GM23338 (cell line): Measurements from ENCODE around the gene ROBO3. TPM values are rescaled to one million over a fixed set of nuclear protein-coding genes. Genes with fewer than 3 reads are reported as not detected.

Experiments used
- ATAC-seq: fragments of 200-7000 bp; cut with Tn5 transposase; 3 replicates; pipeline ENCODE4 v1.9.1; 2020
- DNase-seq: peaks from one replicate; pipeline ENCODE4 v3.0.0-alpha.2; 2015; ENCODE audit warnings: low spot score
- H2AFZ ChIP-seq: fragments of 200-600 bp; sonication (generic); 2 replicates; pipeline ENCODE4 v1.8.0; 2016; ENCODE audit warnings: antibody characterized with exemption, mild to moderate bottlenecking, moderate library complexity
- H3F3A ChIP-seq: fragments of 200-600 bp; sonication (generic); replicated peaks from 2 replicates; pipeline ENCODE4 v1.8.0; 2017; ENCODE audit warnings: antibody characterized with exemption, mixed run types, low read depth
- H3K27ac ChIP-seq: fragments of 200-600 bp; sonication (generic); 2 replicates; pipeline ENCODE4 v1.6.1; 2016; ENCODE audit warnings: low read depth
- H3K27me3 ChIP-seq: fragments of 200-600 bp; sonication (generic); 2 replicates; pipeline ENCODE4 v1.8.0; 2016; ENCODE audit warnings: mild to moderate bottlenecking, mixed run types, moderate library complexity; ENCODE audit not compliant: insufficient read depth
- H3K36me3 ChIP-seq: fragments of 200-600 bp; sonication (generic); 2 replicates; pipeline ENCODE4 v1.8.0; 2016; ENCODE audit warnings: mild to moderate bottlenecking; ENCODE audit not compliant: insufficient read depth
- H3K4me1 ChIP-seq: fragments of 200-600 bp; sonication (generic); 2 replicates; pipeline ENCODE4 v1.8.0; 2016; ENCODE audit warnings: mild to moderate bottlenecking, moderate library complexity; ENCODE audit not compliant: insufficient read depth
- H3K4me2 ChIP-seq: fragments of 200-600 bp; sonication (generic); 2 replicates; pipeline ENCODE4 v1.7.1; 2017; ENCODE audit warnings: mixed run types
- H3K4me3 ChIP-seq: fragments of 200-600 bp; sonication (generic); 2 replicates; pipeline ENCODE4 v1.6.1; 2016; ENCODE audit warnings: mixed run types
- H3K79me2 ChIP-seq: fragments of 200-600 bp; sonication (generic); replicated peaks from 2 replicates; pipeline ENCODE4 v1.8.0; 2017; ENCODE audit warnings: mild to moderate bottlenecking; ENCODE audit not compliant: insufficient read depth
- H3K9me2 ChIP-seq: fragments of 200-600 bp; sonication (generic); 2 replicates; pipeline ENCODE4 v1.8.0; 2017; ENCODE audit not compliant: insufficient read depth
- H4K20me1 ChIP-seq: fragments of 200-600 bp; sonication (generic); replicated peaks from 2 replicates; pipeline ENCODE4 v1.8.0; 2017; ENCODE audit warnings: mild to moderate bottlenecking; ENCODE audit not compliant: insufficient read depth
- H3K27ac Mint-ChIP-seq: 2 replicates; pipeline ENCODE4 v1.8.0; 2020; ENCODE audit warnings: inconsistent platforms, mild to moderate bottlenecking, moderate library complexity, mixed read lengths
- H3K27me3 Mint-ChIP-seq: 3 replicates; pipeline ENCODE4 v1.8.0; 2022; ENCODE audit warnings: low read depth, mild to moderate bottlenecking, moderate library complexity, mixed read lengths, inconsistent platforms; ENCODE audit not compliant: insufficient read depth, poor library complexity
- H3K36me3 Mint-ChIP-seq: 3 replicates; pipeline ENCODE4 v1.8.0; 2021; ENCODE audit warnings: low read depth, mild to moderate bottlenecking, inconsistent platforms, moderate library complexity, mixed read lengths
- H3K4me1 Mint-ChIP-seq: 3 replicates; pipeline ENCODE4 v1.8.0; 2020; ENCODE audit warnings: mild to moderate bottlenecking, inconsistent platforms, mixed read lengths
- H3K4me3 Mint-ChIP-seq: 3 replicates; pipeline ENCODE4 v1.8.0; 2021; ENCODE audit warnings: moderate library complexity, mild to moderate bottlenecking, inconsistent platforms, mixed read lengths
- H3K9me3 Mint-ChIP-seq: 3 replicates; pipeline ENCODE4 v1.8.0; 2020; ENCODE audit warnings: moderate library complexity, mild to moderate bottlenecking, inconsistent platforms, mixed read lengths
- CTCF ChIP-seq, 2 experiments: fragments of 200-600 bp in 1 of 2; sonication (generic) in 1 of 2; conservative IDR thresholded peaks; 2 replicates each; pipeline versions ENCODE4 v1.5.1 to v1.6.1; 2016 to 2017; ENCODE audit warnings: antibody characterized with exemption in 2 of 2, low read depth in 2 of 2, mild to moderate bottlenecking in 2 of 2, moderate library complexity in 1 of 2
- ETS1 ChIP-seq: IDR thresholded peaks from 2 replicates; pipeline ENCODE4 v1.6.1; 2016; ENCODE audit warnings: antibody characterized with exemption
- EZH2 ChIP-seq: fragments of 200-600 bp; sonication (generic); IDR thresholded peaks from one replicate; pipeline ENCODE4 v1.8.0; 2017; ENCODE audit warnings: antibody characterized with exemption, mild to moderate bottlenecking, low read depth; ENCODE audit not compliant: unreplicated experiment
- EZH2phosphoT487 ChIP-seq: fragments of 200-600 bp; sonication (generic); IDR thresholded peaks from one replicate; pipeline ENCODE4 v1.8.1; 2018; ENCODE audit warnings: antibody characterized with exemption; ENCODE audit not compliant: unreplicated experiment
- JUNB ChIP-seq: IDR thresholded peaks from one replicate; pipeline ENCODE4 v1.6.1; 2016; ENCODE audit warnings: antibody characterized with exemption; ENCODE audit not compliant: unreplicated experiment
- NANOG ChIP-seq: IDR thresholded peaks from 2 replicates; pipeline ENCODE4 v1.6.1; 2016; ENCODE audit warnings: antibody characterized with exemption, borderline replicate concordance
- POLR2AphosphoS5 ChIP-seq: IDR thresholded peaks from 2 replicates; pipeline ENCODE4 v1.6.1; 2016; ENCODE audit warnings: antibody characterized with exemption, low read depth
- REST ChIP-seq: IDR thresholded peaks from one replicate; pipeline ENCODE4 v1.6.1; 2018; ENCODE audit warnings: antibody characterized with exemption; ENCODE audit not compliant: unreplicated experiment
- STAT1 ChIP-seq: IDR thresholded peaks from one replicate; pipeline ENCODE4 v1.6.1; 2016; ENCODE audit warnings: antibody characterized with exemption; ENCODE audit not compliant: unreplicated experiment
- ZNF114 ChIP-seq: fragments of 250-450 bp; sonication (Bioruptor Pico); IDR thresholded peaks from 2 replicates; pipeline ENCODE4 v1.5.0; 2020; ENCODE audit warnings: mild to moderate bottlenecking, moderate library complexity
- ZNF331 ChIP-seq: fragments of 250-450 bp; sonication (Bioruptor Pico); IDR thresholded peaks from 2 replicates; pipeline ENCODE4 v1.5.0; 2020; ENCODE audit warnings: low read depth, mild to moderate bottlenecking, moderate library complexity
- ZNF462 ChIP-seq: fragments of 250-450 bp; sonication (Bioruptor Pico); IDR thresholded peaks from 2 replicates; pipeline ENCODE4 v1.5.0; 2020; ENCODE audit warnings: mild to moderate bottlenecking, moderate library complexity
- polyA plus RNA-seq: library from polyadenylated mRNA; unstranded; fragments of >200 nt; fragmentation: Nextera tagmentation; extraction: Ambion mirVana; gene quantifications from 2 replicates; pipeline ENCODE4 v1.2.1, GENCODE V29; 2016
- total RNA-seq: library from RNA; depleted of rRNA; stranded (reverse); fragments of >200 nt; shearing (Covaris generic); gene quantifications from 2 replicates; pipeline ENCODE4 v1.2.3, GENCODE V29; 2014

Gene ROBO3
- total and polyA plus RNA-seq, 2 experiments from 2014 or later: 17.0 to 21.4 TPM

GRCh38 chr11:124899383-124900145 lies 34.3 kb downstream of the ROBO3 start (continued):
- no peak for TF ChIP-seq ZNF462 (CRISPR knock-in tag)

- Mint-ChIP-seq H3K27me3 (peaks cover 5% of the 10 kb centered on the region), H3K4me1 (peaks cover 21% of the 10 kb centered on the region), H3K36me3 (no peaks in the 10 kb centered on the region), H3K9me3 (peaks cover 3% of the 10 kb centered on the region; the same call in 1 of the 3 replicates), H3K4me3 (no peak overlapping the region), H3K27ac (no peak overlapping the region)
- DNase-seq: no peak
- H3K36me3 ChIP-seq: no peaks in the 10 kb centered on the region
- H3K9me2 ChIP-seq: 0 out of 2 replicates have a peak, but pooled peaks cover 4% of the 10 kb centered on the region
- H3K27ac ChIP-seq: no peak overlapping the region
- no peaks in the 10 kb centered on the region for H4K20me1 ChIP-seq
- no peak overlapping the region for H2AFZ ChIP-seq
- H3K27me3 ChIP-seq: 0 out of 2 replicates have a peak, but pooled peaks cover 5% of the 10 kb centered on the region
- no peak for TF ChIP-seq ZNF331 (CRISPR knock-in tag)
- TF ChIP-seq STAT1: no peak
- no peak for TF ChIP-seq ETS1
- no peak for TF ChIP-seq EZH2
- no peak for TF ChIP-seq NANOG
- TF ChIP-seq POLR2AphosphoS5: no peak
- TF ChIP-seq ZNF114 (CRISPR knock-in tag): no peak
- TF ChIP-seq REST: no peak
- TF ChIP-seq JUNB: no peak
- TF ChIP-seq EZH2phosphoT487: no peak
- no peak for TF ChIP-seq CTCF (conservative IDR thresholded peaks at IDR 0.05; ENCODE audit: low read depth in 2 of 2)
- no peak for ATAC-seq
- H3K4me1 ChIP-seq: peaks cover 4% of the 10 kb centered on the region; the same call in 1 of the 2 replicates
- H3F3A ChIP-seq: no peaks in the 10 kb centered on the region
- no peak overlapping the region for H3K4me3 ChIP-seq
- H3K4me2 ChIP-seq: no peak overlapping the region
- no peaks in the 10 kb centered on the region for H3K79me2 ChIP-seq
Observed at GRCh38 chr11:124900464-124900863, 35.2 kb downstream of the ROBO3 start.
